Gastroesophageal sphincter (tissue), 3 donors: ENCODE measurements around the gene AP2B1.

Experiments
- POLR2A ChIP-seq, 2 donors: fragments of 450-650 bp; IDR thresholded peaks; one replicate each; pipeline ENCODE4 v1.6.1; 2017; ENCODE audit warnings: antibody characterized with exemption in 2 of 2, mild to moderate bottlenecking in 2 of 2, moderate library complexity in 1 of 2
- TF ChIP-seq, protein P1 (sequence below), 4 experiments: fragments of 200-600 bp in 2 of 4; fragments of 450-650 bp in 2 of 4; sonication (generic) in 1 of 4; IDR thresholded peaks; one replicate each; pipeline ENCODE4 v1.5.1; 2017 to 2019; ENCODE audit warnings: antibody characterized with exemption in 4 of 4, mild to moderate bottlenecking in 2 of 4, moderate library complexity in 2 of 4

DNA sequence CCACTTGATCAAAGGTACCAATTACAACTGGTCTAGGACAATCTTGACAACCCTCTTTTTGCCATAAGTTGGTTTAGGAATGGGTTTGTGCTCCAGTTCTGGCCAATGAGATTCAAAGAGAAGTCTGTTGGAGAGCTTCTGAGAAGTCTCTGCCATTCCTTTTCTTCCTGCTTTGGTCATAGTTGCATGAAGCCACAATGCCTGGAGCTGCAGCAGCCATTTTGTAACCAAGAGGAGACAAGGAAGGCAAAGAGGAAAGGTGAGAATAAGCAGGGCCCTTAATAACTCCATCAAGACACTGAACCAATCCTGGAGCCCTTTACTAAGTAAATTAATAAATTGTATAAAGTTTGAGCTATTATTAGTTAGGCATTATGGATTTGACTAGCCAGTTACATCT, 170.1 kb downstream of the AP2B1 start:
- TF ChIP-seq POLR2A (IDR thresholded peaks at IDR 0.05): no peak
- TF ChIP-seq, protein P1, sequence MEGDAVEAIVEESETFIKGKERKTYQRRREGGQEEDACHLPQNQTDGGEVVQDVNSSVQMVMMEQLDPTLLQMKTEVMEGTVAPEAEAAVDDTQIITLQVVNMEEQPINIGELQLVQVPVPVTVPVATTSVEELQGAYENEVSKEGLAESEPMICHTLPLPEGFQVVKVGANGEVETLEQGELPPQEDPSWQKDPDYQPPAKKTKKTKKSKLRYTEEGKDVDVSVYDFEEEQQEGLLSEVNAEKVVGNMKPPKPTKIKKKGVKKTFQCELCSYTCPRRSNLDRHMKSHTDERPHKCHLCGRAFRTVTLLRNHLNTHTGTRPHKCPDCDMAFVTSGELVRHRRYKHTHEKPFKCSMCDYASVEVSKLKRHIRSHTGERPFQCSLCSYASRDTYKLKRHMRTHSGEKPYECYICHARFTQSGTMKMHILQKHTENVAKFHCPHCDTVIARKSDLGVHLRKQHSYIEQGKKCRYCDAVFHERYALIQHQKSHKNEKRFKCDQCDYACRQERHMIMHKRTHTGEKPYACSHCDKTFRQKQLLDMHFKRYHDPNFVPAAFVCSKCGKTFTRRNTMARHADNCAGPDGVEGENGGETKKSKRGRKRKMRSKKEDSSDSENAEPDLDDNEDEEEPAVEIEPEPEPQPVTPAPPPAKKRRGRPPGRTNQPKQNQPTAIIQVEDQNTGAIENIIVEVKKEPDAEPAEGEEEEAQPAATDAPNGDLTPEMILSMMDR (IDR thresholded peaks at IDR 0.05): no peak
